WTC11 (cell line): ENCODE measurements around the gene TMEM229B. TPM values are rescaled to one million over a fixed set of nuclear protein-coding genes. Genes with fewer than 3 reads are reported as not detected.

Experiments used
- ATAC-seq: fragments of 200-7000 bp; cut with Tn5 transposase; 2 replicates; pipeline ENCODE4 v1.10.0; 2021; ENCODE audit warnings: mild to moderate bottlenecking, moderate library complexity
- CTCF ChIA-PET: fragments of 300-600 bp; sonication (Branson Sonifier 250); formaldehyde crosslinking; loops from one replicate; lab custom pipeline; 2021; ENCODE audit warnings: antibody characterized with exemption; lab: Charles Lee
- POLR2A ChIA-PET: fragments of 350-600 bp; sonication (Branson Sonifier 250); formaldehyde crosslinking; loops from one replicate; lab custom pipeline; 2021; ENCODE audit warnings: antibody characterized with exemption; lab: Charles Lee
- DNase-seq: peaks from one replicate; pipeline ENCODE4 v3.0.0; 2021; ENCODE audit warnings: low spot score
- H3K27ac Mint-ChIP-seq: 2 replicates; pipeline ENCODE4 v1.8.0; 2021; ENCODE audit warnings: mixed read lengths
- H3K27me3 Mint-ChIP-seq: 2 replicates; pipeline ENCODE4 v1.8.0; 2021; ENCODE audit warnings: low read depth, mild to moderate bottlenecking, moderate library complexity, mixed read lengths
- H3K36me3 Mint-ChIP-seq: 2 replicates; pipeline ENCODE4 v1.8.0; 2021; ENCODE audit warnings: mixed read lengths
- H3K4me1 Mint-ChIP-seq: 2 replicates; pipeline ENCODE4 v1.8.0; 2022; ENCODE audit warnings: mixed read lengths
- H3K4me3 Mint-ChIP-seq: 2 replicates; pipeline ENCODE4 v1.8.0; 2021; ENCODE audit warnings: mild to moderate bottlenecking, moderate library complexity, mixed read lengths
- H3K9me3 Mint-ChIP-seq: 2 replicates; pipeline ENCODE4 v1.8.0; 2021; ENCODE audit warnings: mixed read lengths
- ATF3 ChIP-seq: sonication (generic); formaldehyde crosslinking; conservative IDR thresholded peaks from 2 replicates; pipeline ENCODE4 v1.8.1; 2022; ENCODE audit warnings: mild to moderate bottlenecking, missing genetic modification reagents
- E2F4 ChIP-seq: sonication (generic); formaldehyde crosslinking; IDR thresholded peaks from 2 replicates; pipeline ENCODE4 v1.8.1; 2022; ENCODE audit warnings: low read depth, mild to moderate bottlenecking, moderate library complexity, missing genetic modification reagents, borderline replicate concordance
- ERG ChIP-seq: fragments of 250-450 bp; sonication (Bioruptor Pico); IDR thresholded peaks from 2 replicates; pipeline ENCODE4 v1.8.0; 2021; ENCODE audit warnings: mild to moderate bottlenecking
- FOXP4 ChIP-seq: sonication (generic); formaldehyde crosslinking; IDR thresholded peaks from 2 replicates; pipeline ENCODE4 v1.8.0; 2022; ENCODE audit warnings: mild to moderate bottlenecking, missing genetic modification reagents
- HMGA2 ChIP-seq: fragments of 250-450 bp; sonication (Bioruptor Pico); IDR thresholded peaks from 2 replicates; pipeline ENCODE4 v1.4.0; 2021; ENCODE audit warnings: mild to moderate bottlenecking, moderate library complexity
- IRF2 ChIP-seq: sonication (generic); formaldehyde crosslinking; IDR thresholded peaks from 2 replicates; pipeline ENCODE4 v1.8.0; 2022; ENCODE audit warnings: low read depth, missing genetic modification reagents, borderline replicate concordance
- MXD4 ChIP-seq: fragments of 250-450 bp; sonication (Bioruptor Pico); IDR thresholded peaks from 2 replicates; pipeline ENCODE4 v1.8.0; 2021; ENCODE audit warnings: mild to moderate bottlenecking, moderate library complexity, borderline replicate concordance
- NFE2L1 ChIP-seq: sonication (generic); formaldehyde crosslinking; IDR thresholded peaks from 2 replicates; pipeline ENCODE4 v1.8.1; 2023; ENCODE audit warnings: missing genetic modification reagents
- PREB ChIP-seq: sonication (generic); formaldehyde crosslinking; IDR thresholded peaks from 2 replicates; pipeline ENCODE4 v1.8.1; 2022; ENCODE audit warnings: mild to moderate bottlenecking, missing genetic modification reagents, moderate library complexity, borderline replicate concordance
- SMAD3 ChIP-seq: sonication (generic); formaldehyde crosslinking; IDR thresholded peaks from 2 replicates; pipeline ENCODE4 v1.8.0; 2022; ENCODE audit warnings: missing genetic modification reagents, mild to moderate bottlenecking, borderline replicate concordance
- SP1 ChIP-seq: sonication (generic); formaldehyde crosslinking; conservative IDR thresholded peaks from 2 replicates; pipeline ENCODE4 v1.8.1; 2022; ENCODE audit warnings: missing genetic modification reagents
- STAT6 ChIP-seq: sonication (generic); formaldehyde crosslinking; conservative IDR thresholded peaks from 2 replicates; pipeline ENCODE4 v1.8.1; 2023; ENCODE audit warnings: mild to moderate bottlenecking, low read depth, missing genetic modification reagents, moderate library complexity
- ZNF263 ChIP-seq: sonication (generic); formaldehyde crosslinking; IDR thresholded peaks from 2 replicates; pipeline ENCODE4 v1.8.1; 2022; ENCODE audit warnings: low read depth, mild to moderate bottlenecking, moderate library complexity, missing genetic modification reagents
- ZSCAN18 ChIP-seq: fragments of 250-450 bp; sonication (Bioruptor Pico); IDR thresholded peaks from 2 replicates; pipeline ENCODE4 v2.1.2; 2022; ENCODE audit warnings: mild to moderate bottlenecking, moderate library complexity
- total RNA-seq: library from RNA; stranded (reverse); gene quantifications from 3 replicates; pipeline ENCODE4 v1.2.3, GENCODE V29; 2021

TMEM229B gene
- total RNA-seq, 1 experiment from 2014 or later: 0.90 TPM

GRCh38 chr14:67514203-67514607 lies 25.7 kb upstream of the TMEM229B start (continued):
- TF ChIP-seq ZNF263: no peak
- TF ChIP-seq SP1 (CRISPR knock-in tag): no peak
- no peak for TF ChIP-seq STAT6 (CRISPR knock-in tag)
- TF ChIP-seq FOXP4 (CRISPR knock-in tag): no peak
- no peak for TF ChIP-seq ATF3 (CRISPR knock-in tag)
- TF ChIP-seq MXD4 (CRISPR knock-in tag): no peak
- no peak for TF ChIP-seq E2F4 (CRISPR knock-in tag)
- no peak for TF ChIP-seq SMAD3

GRCh38 chr14:67513631-67514108 lies 25.1 kb upstream of the TMEM229B start:
- DNase-seq (no peak), ATAC-seq (no peak)
- peaks cover 66% of the 10 kb centered on the region for H3K27me3 Mint-ChIP-seq
- no peak overlapping the region for H3K27ac Mint-ChIP-seq
- H3K4me1 Mint-ChIP-seq: peaks cover 21% of the 10 kb centered on the region
- H3K36me3 Mint-ChIP-seq: no peaks in the 10 kb centered on the region
- H3K4me3 Mint-ChIP-seq: peak overlapping the region; percentile 80
- TF ChIP-seq NFE2L1 (CRISPR knock-in tag): no peak
- no peaks in the 10 kb centered on the region for H3K9me3 Mint-ChIP-seq
- CTCF ChIA-PET: interaction anchor here (1.2 to 8.5 kb wide), 7 partner anchors 13 to 154 kb away, joined by 3 to 83 read pairs (median 8); partner anchors contain the start of genes ATP6V1D, PIGH and PLEKHH1
- POLR2A ChIA-PET: interaction anchor here (0.6 kb wide), 1 partner anchor 88 kb away, joined by 3 read pairs; no protein-coding TSS in a partner anchor

- H3K27ac Mint-ChIP-seq: no peak overlapping the region
- H3K4me1 Mint-ChIP-seq: peaks cover 21% of the 10 kb centered on the region
- no peak for ATAC-seq
- POLR2A ChIA-PET: interaction anchor here (0.9 kb wide), 1 partner anchor 21 kb away, joined by 3 read pairs; the partner anchor contains the start of gene PLEKHH1
- TF ChIP-seq HMGA2 (CRISPR knock-in tag): no peak
- TF ChIP-seq PREB (CRISPR knock-in tag): no peak
- no peak for TF ChIP-seq STAT6 (CRISPR knock-in tag)
- TF ChIP-seq IRF2: no peak
- no peak for TF ChIP-seq ERG (CRISPR knock-in tag)
- no peak for TF ChIP-seq ZSCAN18 (CRISPR knock-in tag)
- TF ChIP-seq, all 79 proteins: peak for 0
- Mint-ChIP-seq H3K9me3 (no peaks in the 10 kb centered on the region), H3K4me3 (no peak overlapping the region), H3K36me3 (no peaks in the 10 kb centered on the region), H3K27me3 (peaks cover 58% of the 10 kb centered on the region)
- CTCF ChIA-PET: interaction anchor here (0.8 to 8.5 kb wide), 9 partner anchors 14 to 154 kb away, joined by 3 to 83 read pairs (median 6); partner anchors contain the start of genes ATP6V1D and PIGH
- no peak for DNase-seq
Measured at GRCh38 chr14:67512463-67513310, 24.2 kb upstream of the TMEM229B start.
